ENCODE data around the gene TSPEAR.

TSPEAR gene

DNA sequence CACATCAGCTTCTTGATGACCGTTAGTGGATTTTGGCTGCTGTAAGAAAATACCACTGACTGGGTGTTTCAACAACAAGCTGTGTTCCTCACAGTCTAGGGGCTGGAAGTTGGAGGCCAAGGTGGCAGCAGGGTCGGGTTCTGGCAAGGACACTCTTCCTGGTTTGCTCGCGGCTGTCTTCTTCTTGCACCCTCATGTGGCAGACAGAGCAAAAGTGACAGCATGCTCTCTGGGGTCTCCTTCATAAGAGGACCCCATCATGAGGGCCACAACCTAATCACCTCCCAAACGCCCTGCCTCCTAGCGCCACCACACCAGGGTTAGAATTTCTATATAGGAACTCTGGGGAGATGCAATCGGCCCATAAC is 18.6 kb upstream of the TSPEAR start:
- DNase-seq = no peak
- Histone ChIP-seq H3K27ac (no peak overlapping the region), H3K4me3 (no peak overlapping the region), H3K27me3 (peaks cover 0 to 69% of the 10 kb centered on the region in 2 donors), H3K4me1 (no peaks in the 10 kb centered on the region), H3K9me3 (no peaks in the 10 kb centered on the region), H3K36me3 (no peaks in the 10 kb centered on the region)
- intact Hi-C loops (cut with DNase I; ENCODE audit: low total_unique reads) = no loop called here
- TF ChIP-seq, protein P1, sequence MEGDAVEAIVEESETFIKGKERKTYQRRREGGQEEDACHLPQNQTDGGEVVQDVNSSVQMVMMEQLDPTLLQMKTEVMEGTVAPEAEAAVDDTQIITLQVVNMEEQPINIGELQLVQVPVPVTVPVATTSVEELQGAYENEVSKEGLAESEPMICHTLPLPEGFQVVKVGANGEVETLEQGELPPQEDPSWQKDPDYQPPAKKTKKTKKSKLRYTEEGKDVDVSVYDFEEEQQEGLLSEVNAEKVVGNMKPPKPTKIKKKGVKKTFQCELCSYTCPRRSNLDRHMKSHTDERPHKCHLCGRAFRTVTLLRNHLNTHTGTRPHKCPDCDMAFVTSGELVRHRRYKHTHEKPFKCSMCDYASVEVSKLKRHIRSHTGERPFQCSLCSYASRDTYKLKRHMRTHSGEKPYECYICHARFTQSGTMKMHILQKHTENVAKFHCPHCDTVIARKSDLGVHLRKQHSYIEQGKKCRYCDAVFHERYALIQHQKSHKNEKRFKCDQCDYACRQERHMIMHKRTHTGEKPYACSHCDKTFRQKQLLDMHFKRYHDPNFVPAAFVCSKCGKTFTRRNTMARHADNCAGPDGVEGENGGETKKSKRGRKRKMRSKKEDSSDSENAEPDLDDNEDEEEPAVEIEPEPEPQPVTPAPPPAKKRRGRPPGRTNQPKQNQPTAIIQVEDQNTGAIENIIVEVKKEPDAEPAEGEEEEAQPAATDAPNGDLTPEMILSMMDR (IDR thresholded peaks at IDR 0.05) = no peak

DNA sequence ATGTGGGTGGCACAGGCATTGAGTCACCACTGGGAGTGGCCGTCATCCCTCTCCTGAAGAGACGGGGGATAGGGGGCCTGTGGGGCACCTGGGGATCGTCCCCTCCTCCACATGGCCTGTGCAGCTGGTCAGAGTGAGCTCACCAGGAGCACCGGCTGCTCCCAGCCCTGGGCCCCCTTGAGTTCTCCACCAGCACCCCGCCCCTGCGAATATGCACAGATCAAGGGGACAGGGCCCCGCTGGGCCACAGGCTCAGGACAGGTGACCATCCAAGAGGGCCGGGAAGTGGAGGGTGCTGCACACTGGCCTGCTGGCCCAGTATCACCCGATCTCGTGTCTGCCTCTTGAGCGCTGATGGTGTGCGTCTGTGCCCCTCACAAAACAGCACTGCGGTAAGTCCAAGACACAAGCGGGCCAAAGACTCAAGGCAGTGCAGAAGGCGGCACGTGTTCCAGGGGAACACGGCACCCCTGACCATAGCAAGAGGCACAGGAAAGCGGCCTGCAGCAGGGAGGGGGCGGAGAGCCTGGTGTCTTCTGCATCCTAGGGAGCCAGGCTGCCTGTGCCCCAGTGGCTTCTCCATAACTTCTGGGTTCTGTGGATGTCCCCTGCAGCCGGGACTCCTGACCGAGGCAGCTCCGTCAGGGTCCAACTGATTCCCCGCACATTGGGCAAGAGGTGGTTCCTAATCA is 18.1 kb upstream of the TSPEAR start:
- Histone ChIP-seq H3K36me3 (no peaks in the 10 kb centered on the region), H3K4me3 (no peak overlapping the region), H3K27me3 (peaks cover 0 to 69% of the 10 kb centered on the region in 2 donors), H3K27ac (no peak overlapping the region), H3K4me1 (no peaks in the 10 kb centered on the region), H3K9me3 (no peaks in the 10 kb centered on the region)
- TF ChIP-seq, protein P1 (IDR thresholded peaks at IDR 0.05) = no peak
- DNase-seq = no peak
- intact Hi-C loops (cut with DNase I; ENCODE audit: low total_unique reads) = no loop called here

- no peak overlapping the region for H3K27ac ChIP-seq
- H3K27me3 ChIP-seq = peaks cover 0 to 69% of the 10 kb centered on the region in 2 donors
- TF ChIP-seq, protein P1 (IDR thresholded peaks at IDR 0.05) = no peak
- intact Hi-C loops (cut with DNase I; ENCODE audit: low total_unique reads) = no loop called here
- peaks cover 0 to 2% (median under 1%) of the 10 kb centered on the region in 4 donors for H3K4me1 ChIP-seq
- H3K4me3 ChIP-seq = no peak overlapping the region
- no peaks in the 10 kb centered on the region for H3K9me3 ChIP-seq
- no peaks in the 10 kb centered on the region for H3K36me3 ChIP-seq
- no peak for DNase-seq
Measured at GRCh38 chr21:44728716-44729115, 17.3 kb upstream of the TSPEAR start.

DNA sequence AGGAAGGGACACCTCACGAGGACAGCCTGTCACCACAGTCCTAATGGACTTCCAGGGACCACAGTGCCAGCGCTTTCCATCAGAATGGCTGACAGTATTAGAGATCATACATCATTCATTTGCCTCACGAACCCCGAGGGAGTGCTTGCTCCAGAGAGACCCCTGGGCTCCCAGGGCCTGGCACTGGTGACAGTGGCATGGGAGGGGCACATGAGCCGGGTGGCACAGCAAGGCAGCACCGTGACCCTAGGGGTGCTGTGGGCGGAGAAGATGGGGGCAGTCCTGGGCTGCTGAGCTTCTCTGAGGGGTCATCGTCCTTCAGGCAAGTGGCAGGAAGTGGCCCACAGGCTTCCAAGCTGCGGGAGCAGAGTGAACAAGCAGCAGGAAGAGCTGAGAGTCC is 16.4 kb upstream of the TSPEAR start:
- peaks cover 0 to 72% of the 10 kb centered on the region in 2 donors for H3K27me3 ChIP-seq
- H3K4me1 ChIP-seq = peaks cover 0 to 8% (median 6%) of the 10 kb centered on the region in 4 donors
- H3K4me3 ChIP-seq = no peak overlapping the region
- H3K27ac ChIP-seq = no peak overlapping the region
- no peaks in the 10 kb centered on the region for H3K36me3 ChIP-seq
- TF ChIP-seq, protein P1 (IDR thresholded peaks at IDR 0.05) = no peak
- H3K9me3 ChIP-seq = no peaks in the 10 kb centered on the region
- intact Hi-C loops (cut with DNase I; ENCODE audit: low total_unique reads) = no loop called here
- DNase-seq = no peak

GRCh38 chr21:44727321-44727720 is 15.9 kb upstream of the TSPEAR start:
- H3K27me3 ChIP-seq = peaks cover 0 to 74% of the 10 kb centered on the region in 2 donors
- TF ChIP-seq, protein P1 (IDR thresholded peaks at IDR 0.05) = no peak

More at GRCh38 chr21:44727321-44727720, 15.9 kb upstream of the TSPEAR start:
- H3K4me1 ChIP-seq = peaks cover 0 to 8% (median 6%) of the 10 kb centered on the region in 4 donors
- no peaks in the 10 kb centered on the region for H3K36me3 ChIP-seq
- H3K4me3 ChIP-seq = no peak overlapping the region
- no peak overlapping the region for H3K27ac ChIP-seq
- no peaks in the 10 kb centered on the region for H3K9me3 ChIP-seq
- DNase-seq = no peak
- intact Hi-C loops (cut with DNase I; ENCODE audit: low total_unique reads) = no loop called here

Measured in tibial artery (tissue), 4 donors.